HG02870 (cell line): ENCODE data around the gene DBN1.

ENCODE experiments used
- ATAC-seq: cut with Tn5 transposase; IDR thresholded peaks from one replicate; pipeline ENCODE4 v1.9.1; 2021; ENCODE audit warnings: mild to moderate bottlenecking, moderate library complexity; ENCODE audit not compliant: unreplicated experiment

The DBN1 gene

DNA sequence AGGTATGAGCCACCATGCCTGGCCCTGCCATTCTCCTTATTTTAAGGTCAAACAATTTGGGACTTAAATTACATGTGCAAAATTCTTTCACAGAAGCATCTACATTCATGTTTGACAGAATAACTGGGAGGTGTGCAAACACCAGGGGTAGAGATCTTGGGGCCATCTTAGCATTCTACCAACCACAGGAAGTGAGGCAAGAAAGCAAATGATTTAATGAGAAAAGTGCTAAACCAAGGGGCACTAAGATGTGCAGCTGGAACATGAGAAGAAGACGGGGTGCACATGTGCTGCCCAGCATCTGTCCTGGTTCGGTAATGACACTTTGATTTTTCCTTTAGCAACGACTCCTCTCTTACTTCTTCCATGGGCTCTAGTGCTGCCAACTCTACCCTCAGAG is 62.9 kb downstream of the DBN1 start:
- no peak for ATAC-seq

DNA sequence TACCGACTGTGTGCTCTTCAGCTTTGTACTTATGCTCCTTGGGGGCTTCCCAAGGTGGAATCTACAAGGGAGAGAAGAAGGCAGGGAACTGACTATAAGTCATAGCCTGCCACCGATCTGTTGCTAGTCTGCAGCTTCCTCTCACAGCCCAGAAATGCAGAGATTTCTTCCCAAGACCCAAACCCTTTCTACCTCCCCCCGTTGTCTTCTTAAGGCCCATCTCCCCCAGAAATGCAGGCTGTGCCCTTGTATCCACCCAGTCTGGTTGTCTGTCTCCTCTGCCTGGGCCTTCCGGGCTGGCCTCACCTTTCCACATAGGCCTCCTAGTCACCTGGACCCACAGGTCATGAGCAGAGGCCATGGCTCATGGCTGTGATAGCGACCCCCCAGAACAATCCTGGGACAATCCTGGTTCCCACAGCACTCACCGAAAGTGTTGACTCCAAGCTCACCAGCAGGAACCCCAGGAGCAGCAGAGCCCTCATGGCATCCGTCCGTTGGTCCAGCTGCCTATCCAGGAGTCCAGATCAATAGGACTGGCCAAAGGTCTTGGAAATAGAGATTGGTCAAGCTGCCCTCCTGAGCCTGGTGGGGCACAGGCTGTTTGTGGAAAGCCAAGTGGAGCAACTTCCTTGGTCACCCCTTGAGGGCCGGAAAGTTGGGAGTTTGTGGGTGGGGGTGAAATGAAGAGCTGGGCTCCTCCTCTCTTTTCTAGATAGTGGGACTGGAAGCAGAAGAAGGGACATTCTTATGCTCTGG is 64.2 kb downstream of the DBN1 start, which contains the start of gene F12:
Gene F12, minus strand, starts transcription at position 522 of the 759 bp plus-strand sequence. Its CDS starts 37 bp downstream, at position 485.
- ATAC-seq, result no peak
